Glomerular visceral epithelial cell (primary cell): ENCODE measurements around the gene BANP.
"Not testable (repeated sequence)": the region's sequence is repeated elsewhere in the genome, so short reads cannot be mapped to it uniquely, and the experiment has no call there.

Experiments used
- DNase-seq: peaks from one replicate; pipeline ENCODE4 v3.0.0-alpha.2; 2016; ENCODE audit errors: extremely low spot score

Gene BANP

GRCh38 chr16:87993901-87994300 is 42.7 kb downstream of the BANP start:
- no peak for DNase-seq

- no peak for DNase-seq
Observed at GRCh38 chr16:87995644-87996043, 44.4 kb downstream of the BANP start.

- peak; percentile 7 for DNase-seq
Observed at GRCh38 chr16:87996962-87997880, 46.0 kb downstream of the BANP start.

GRCh38 chr16:87998184-87998793 is 47.1 kb downstream of the BANP start:
- not testable (repeated sequence) for DNase-seq

- DNase-seq: not testable (repeated sequence)
Observed at GRCh38 chr16:87998992-87999391, 47.8 kb downstream of the BANP start.

GRCh38 chr16:88002211-88002610 is 51.0 kb downstream of the BANP start:
- no peak for DNase-seq

- DNase-seq: no peak
Observed at GRCh38 chr16:88002749-88003148, 51.5 kb downstream of the BANP start.

GRCh38 chr16:88003316-88003715 is 52.1 kb downstream of the BANP start:
- no peak for DNase-seq

- DNase-seq: no peak
Observed at GRCh38 chr16:88003736-88004135, 52.5 kb downstream of the BANP start.

- no peak for DNase-seq
Observed at GRCh38 chr16:88004391-88004790, 53.2 kb downstream of the BANP start.

GRCh38 chr16:88005181-88005581 is 53.9 kb downstream of the BANP start:
- DNase-seq: no peak

GRCh38 chr16:88005968-88006367 is 54.7 kb downstream of the BANP start:
- DNase-seq: no peak

GRCh38 chr16:88007321-88007731 is 56.1 kb downstream of the BANP start:
- DNase-seq: no peak

GRCh38 chr16:88008840-88009239 is 57.6 kb downstream of the BANP start:
- no peak for DNase-seq

- DNase-seq: no peak
Observed at GRCh38 chr16:88009563-88010342, 58.5 kb downstream of the BANP start.

GRCh38 chr16:88010343-88010967 is 59.2 kb downstream of the BANP start:
- no peak for DNase-seq

- DNase-seq: no peak
Observed at GRCh38 chr16:88010968-88011483, 59.8 kb downstream of the BANP start.

- no peak for DNase-seq
Observed at GRCh38 chr16:88012360-88012759, 61.1 kb downstream of the BANP start.

- no peak for DNase-seq
Observed at GRCh38 chr16:88013091-88013609, 61.9 kb downstream of the BANP start.

GRCh38 chr16:88013766-88014251 is 62.6 kb downstream of the BANP start:
- DNase-seq: no peak

- peak; percentile 40 for DNase-seq
Observed at GRCh38 chr16:88014252-88014781, 63.1 kb downstream of the BANP start.
